IgD-negative memory B cell (primary cell): Measurements from ENCODE around the gene PAPSS1. TPM values are rescaled to one million over a fixed set of nuclear protein-coding genes. Genes with fewer than 3 reads are reported as not detected.
"Not testable (repeated sequence)": the region's sequence is repeated elsewhere in the genome, so short reads cannot be mapped to it uniquely, and the experiment has no call there.

Experiments
- H3K27ac Mint-ChIP-seq, 3 donors: one replicate each; pipeline ENCODE4 v1.8.0; 2020 to 2022; ENCODE audit warnings: mild to moderate bottlenecking in 3 of 3, mixed read lengths in 3 of 3, moderate library complexity in 1 of 3
- H3K27me3 Mint-ChIP-seq: one replicate; pipeline ENCODE4 v1.8.0; 2021; ENCODE audit warnings: mixed read lengths
- H3K36me3 Mint-ChIP-seq: one replicate; pipeline ENCODE4 v1.8.0; 2020; ENCODE audit warnings: mild to moderate bottlenecking, mixed read lengths
- H3K4me1 Mint-ChIP-seq, 3 donors: one replicate each; pipeline ENCODE4 v1.8.0; 2020 to 2022; ENCODE audit warnings: mixed read lengths in 3 of 3, mild to moderate bottlenecking in 1 of 3
- H3K4me3 Mint-ChIP-seq, 4 donors: one replicate each; pipeline ENCODE4 v1.8.0; 2020 to 2022; ENCODE audit warnings: mild to moderate bottlenecking in 4 of 4, mixed read lengths in 4 of 4, moderate library complexity in 3 of 4
- H3K9me3 Mint-ChIP-seq, 3 donors: one replicate each; pipeline ENCODE4 v1.8.0; 2020 to 2021; ENCODE audit warnings: mixed read lengths in 3 of 3, mild to moderate bottlenecking in 1 of 3
- polyA plus RNA-seq: library from polyadenylated mRNA; unstranded; fragments of 300-500 nt; fragmentation: Illumina TruSeq; gene quantifications from one replicate; pipeline ENCODE4 v1.2.3, GENCODE V29; 2021

Gene PAPSS1
- polyA plus RNA-seq, 1 donor from 2014 or later = 52.4 TPM

DNA sequence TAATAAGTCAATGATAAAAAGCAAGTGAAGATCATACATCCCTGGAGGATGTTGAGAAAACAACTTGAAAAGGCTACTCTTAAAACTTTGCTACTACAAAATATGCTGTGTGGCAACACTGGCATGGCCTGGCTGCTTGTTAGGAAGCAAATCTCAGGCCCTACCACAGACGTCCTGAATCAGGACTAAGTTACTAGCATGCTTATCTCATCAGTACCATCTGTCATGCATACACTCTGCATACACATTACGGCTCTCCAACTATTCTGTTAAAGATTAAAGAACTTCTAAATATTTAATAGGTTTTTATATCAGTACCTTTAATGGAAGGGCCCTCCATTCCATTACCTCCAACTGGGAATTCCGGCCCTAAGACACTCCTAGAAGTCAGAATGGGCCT is 8.2 kb downstream of the PAPSS1 start:
- H3K27ac Mint-ChIP-seq = no peak overlapping the region
- peaks cover 9% of the 10 kb centered on the region for H3K36me3 Mint-ChIP-seq
- peaks cover 2 to 11% (median 4%) of the 10 kb centered on the region in 3 donors for H3K9me3 Mint-ChIP-seq
- peaks cover 20 to 25% (median 23%) of the 10 kb centered on the region in 3 donors for H3K4me1 Mint-ChIP-seq
- H3K4me3 Mint-ChIP-seq = no peak overlapping the region
- H3K27me3 Mint-ChIP-seq = no peaks in the 10 kb centered on the region

DNA sequence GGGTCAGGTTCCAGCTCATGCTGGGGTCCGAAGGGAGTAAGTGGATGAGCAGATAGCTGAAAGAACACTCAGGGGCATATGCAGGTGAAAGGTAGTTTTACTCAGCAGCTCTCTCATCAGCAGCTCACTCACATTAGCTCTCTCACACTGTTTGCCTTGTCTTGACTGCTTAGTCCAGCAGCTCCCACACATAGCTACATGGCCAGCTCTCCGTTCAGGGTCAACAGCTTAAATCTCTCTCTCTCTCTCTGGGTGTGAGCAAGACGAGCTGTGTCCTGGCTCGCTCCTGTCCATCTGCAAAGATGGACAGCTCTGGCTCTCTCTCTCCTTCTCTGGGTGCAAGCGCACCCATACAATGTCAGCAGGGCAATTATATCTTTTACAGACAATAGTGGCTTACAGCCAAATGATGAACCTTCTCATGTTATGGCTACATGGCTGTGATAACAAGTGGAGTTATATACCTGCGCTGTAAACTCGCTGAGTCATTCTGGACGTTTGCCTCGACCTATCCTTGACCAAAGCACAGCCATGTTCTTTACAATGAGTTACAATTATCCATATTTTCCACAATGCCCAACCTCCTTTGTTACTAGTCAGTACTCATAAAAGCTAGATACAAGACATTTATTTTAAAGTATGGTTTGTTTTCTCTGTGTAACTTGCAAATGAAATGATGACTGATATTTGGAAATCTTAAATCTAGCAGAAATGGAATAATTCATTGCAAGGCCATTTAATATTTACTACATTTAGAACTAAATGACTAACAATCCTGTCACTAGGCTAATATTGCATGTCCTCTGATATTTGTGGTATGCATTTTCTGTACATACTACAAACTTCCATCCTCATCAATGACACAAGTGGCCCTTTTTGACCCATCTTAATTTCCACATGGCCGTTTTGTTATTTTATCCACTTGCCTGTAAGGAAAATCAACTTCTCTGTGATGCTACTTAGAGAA is 9.3 kb downstream of the PAPSS1 start:
- H3K27ac Mint-ChIP-seq = no peak overlapping the region
- H3K9me3 Mint-ChIP-seq = peaks cover 4 to 16% (median 6%) of the 10 kb centered on the region in 3 donors
- peaks cover 9% of the 10 kb centered on the region for H3K36me3 Mint-ChIP-seq
- H3K4me1 Mint-ChIP-seq = peaks cover 17 to 23% (median 21%) of the 10 kb centered on the region in 3 donors
- H3K27me3 Mint-ChIP-seq = no peaks in the 10 kb centered on the region
- peak overlapping the region in 1 of 4 donors; percentile 13 for H3K4me3 Mint-ChIP-seq

DNA sequence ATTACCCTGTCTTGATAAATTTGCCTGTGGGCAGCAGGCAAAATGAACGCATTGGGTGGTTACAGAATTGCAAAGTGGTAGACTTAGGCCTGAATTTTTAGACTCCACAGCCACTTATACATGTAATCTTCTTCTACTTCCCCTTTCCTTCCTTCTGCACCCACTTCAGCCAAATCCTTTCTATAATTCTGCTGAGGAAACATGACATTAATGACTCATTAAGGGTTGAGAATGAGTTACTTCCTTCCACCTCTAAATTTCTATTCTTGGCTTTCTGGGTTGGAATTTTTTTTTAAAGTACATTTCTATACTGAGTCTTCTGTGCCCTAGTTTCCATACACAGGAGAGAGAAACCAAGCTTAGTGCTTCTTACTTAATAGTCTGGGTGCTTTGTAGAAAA is 10.1 kb downstream of the PAPSS1 start:
- Mint-ChIP-seq H3K4me1 (peaks cover 17 to 23% (median 21%) of the 10 kb centered on the region in 3 donors), H3K27ac (no peak overlapping the region), H3K9me3 (peaks cover 4 to 22% (median 13%) of the 10 kb centered on the region in 3 donors), H3K27me3 (no peaks in the 10 kb centered on the region), H3K4me3 (no peak overlapping the region), H3K36me3 (peaks cover 9% of the 10 kb centered on the region)

DNA sequence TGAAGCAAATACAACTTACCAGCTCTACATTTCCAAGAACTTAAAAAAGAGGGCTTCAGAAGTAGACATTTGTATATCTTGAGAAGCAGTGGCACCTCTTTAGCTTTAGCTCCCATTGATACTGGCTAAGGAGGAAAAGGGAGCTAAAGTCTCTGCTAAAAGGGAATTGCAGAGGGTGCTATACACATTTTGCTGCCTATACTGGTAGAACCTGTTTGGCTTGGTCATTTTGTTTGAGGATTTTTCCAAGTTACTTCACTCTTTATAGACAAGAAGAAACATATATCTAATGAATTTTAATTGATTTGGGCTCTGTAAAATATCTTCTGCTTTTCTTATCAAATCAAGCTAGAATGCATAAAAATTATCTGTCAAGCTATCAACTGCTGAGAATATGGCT is 11.8 kb downstream of the PAPSS1 start:
- no peak overlapping the region for H3K4me3 Mint-ChIP-seq
- no peaks in the 10 kb centered on the region for H3K27me3 Mint-ChIP-seq
- H3K4me1 Mint-ChIP-seq = peaks cover 15 to 21% (median 19%) of the 10 kb centered on the region in 3 donors
- peaks cover 4 to 22% (median 14%) of the 10 kb centered on the region in 3 donors for H3K9me3 Mint-ChIP-seq
- H3K27ac Mint-ChIP-seq = no peak overlapping the region
- peaks cover 14% of the 10 kb centered on the region for H3K36me3 Mint-ChIP-seq

DNA sequence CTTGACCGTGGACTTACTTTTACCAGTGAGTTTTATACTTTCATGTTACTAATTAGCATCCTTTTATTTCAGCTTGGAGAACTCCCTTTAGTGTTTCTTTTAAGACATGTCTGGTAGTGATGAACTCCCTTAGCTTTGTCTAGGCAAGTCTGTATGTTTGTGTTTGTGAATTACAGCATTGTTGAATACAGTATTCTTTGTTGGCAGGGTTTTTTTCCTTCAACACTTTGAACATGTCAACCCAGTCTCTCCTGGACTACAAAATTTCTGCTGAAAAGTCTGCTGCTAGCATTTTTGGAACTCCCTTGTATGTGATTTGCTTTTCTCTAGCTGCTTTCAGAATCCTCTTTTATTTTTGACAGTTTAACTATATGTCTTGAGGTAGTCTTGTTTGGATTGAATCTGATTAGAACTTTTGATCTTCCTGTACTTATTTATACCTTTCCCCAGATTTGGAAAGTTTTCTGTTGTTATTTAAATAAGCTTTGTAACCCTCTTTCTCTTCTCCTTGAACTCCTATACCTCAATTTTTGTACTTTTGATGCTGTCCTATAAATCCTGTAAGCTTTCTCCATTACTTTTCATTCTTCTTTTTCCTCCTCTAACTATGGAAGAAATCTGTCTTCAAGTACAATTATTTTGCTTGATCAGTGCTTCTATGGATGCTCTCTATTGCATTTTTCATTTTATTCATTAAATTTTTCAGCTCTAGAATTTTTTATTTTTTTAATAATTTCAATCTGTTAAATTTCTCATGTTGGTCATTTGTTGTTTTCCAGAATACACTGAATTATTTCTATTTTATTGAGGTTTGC is 14.1 kb downstream of the PAPSS1 start:
- Mint-ChIP-seq H3K9me3 (peaks cover 8 to 25% (median 14%) of the 10 kb centered on the region in 3 donors), H3K4me1 (peaks cover 19 to 24% (median 23%) of the 10 kb centered on the region in 3 donors)

DNA sequence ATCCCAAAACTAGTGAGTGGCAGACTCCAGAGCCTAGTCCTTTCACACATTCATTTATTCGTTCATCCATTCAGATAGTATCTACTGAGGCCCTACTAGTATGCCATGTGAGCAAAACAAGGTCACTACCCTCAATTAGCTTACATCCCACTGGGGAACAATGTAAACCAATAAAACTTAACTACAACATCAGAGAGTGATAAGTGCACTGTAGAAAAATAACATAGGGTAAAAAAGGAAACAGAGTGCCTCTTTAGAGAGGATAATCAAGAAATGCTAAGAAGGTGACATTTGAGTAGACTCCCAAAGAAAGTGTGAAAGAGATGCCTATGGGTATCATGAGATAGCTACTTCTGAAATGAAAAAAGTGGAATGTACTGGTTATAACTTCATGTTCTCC is 18.5 kb downstream of the PAPSS1 start:
- Mint-ChIP-seq H3K9me3 (peaks cover 4 to 14% (median 12%) of the 10 kb centered on the region in 3 donors), H3K36me3 (peaks cover 23% of the 10 kb centered on the region), H3K4me3 (no peak overlapping the region), H3K27ac (no peak overlapping the region), H3K4me1 (peaks cover 8 to 13% (median 8%) of the 10 kb centered on the region in 3 donors), H3K27me3 (no peaks in the 10 kb centered on the region)

More for the DNA sequence above, 14.1 kb downstream of the PAPSS1 start:
- Mint-ChIP-seq H3K27me3 (no peaks in the 10 kb centered on the region), H3K4me3 (no peak overlapping the region), H3K27ac (no peak overlapping the region), H3K36me3 (peaks cover 17% of the 10 kb centered on the region)

DNA sequence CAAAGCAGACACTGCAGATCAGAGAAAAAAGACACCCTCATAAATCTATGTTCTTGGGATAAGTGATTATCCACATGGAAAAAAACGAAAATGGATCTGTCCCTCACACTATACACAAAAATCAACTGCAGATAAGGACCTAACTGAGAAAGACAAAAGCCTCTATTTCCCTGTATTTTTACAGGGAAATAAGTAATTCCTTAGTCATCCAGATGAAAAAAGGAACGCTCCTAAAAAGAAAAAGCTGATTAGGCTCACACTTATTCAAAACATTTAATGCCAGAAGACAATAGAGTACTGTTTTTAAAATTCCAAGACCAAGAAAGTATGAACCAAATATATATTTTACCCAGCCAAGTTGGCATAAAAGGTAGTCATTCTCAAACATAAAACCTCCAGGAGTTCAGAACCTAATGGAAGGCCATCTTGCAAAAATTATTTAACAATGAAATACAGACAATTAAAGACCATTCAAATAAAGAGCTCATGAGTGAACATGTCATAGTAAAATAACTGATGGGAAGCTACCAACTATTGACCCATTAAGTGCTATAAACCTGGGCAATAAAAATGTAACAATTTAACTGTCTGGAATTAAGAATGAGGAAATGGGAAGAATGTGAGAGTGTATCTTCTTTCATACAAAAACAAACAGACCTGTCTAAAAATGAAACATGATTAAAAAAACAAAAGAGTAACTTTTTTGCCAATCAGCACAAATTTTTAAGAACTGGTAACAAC is 20.4 kb downstream of the PAPSS1 start:
- no peak overlapping the region for H3K4me3 Mint-ChIP-seq
- peaks cover 0 to 4% (median 3%) of the 10 kb centered on the region in 3 donors for H3K9me3 Mint-ChIP-seq
- peaks cover 32% of the 10 kb centered on the region for H3K36me3 Mint-ChIP-seq
- H3K27me3 Mint-ChIP-seq = no peaks in the 10 kb centered on the region
- H3K27ac Mint-ChIP-seq = no peak overlapping the region
- peaks cover 10 to 14% (median 10%) of the 10 kb centered on the region in 3 donors for H3K4me1 Mint-ChIP-seq

DNA sequence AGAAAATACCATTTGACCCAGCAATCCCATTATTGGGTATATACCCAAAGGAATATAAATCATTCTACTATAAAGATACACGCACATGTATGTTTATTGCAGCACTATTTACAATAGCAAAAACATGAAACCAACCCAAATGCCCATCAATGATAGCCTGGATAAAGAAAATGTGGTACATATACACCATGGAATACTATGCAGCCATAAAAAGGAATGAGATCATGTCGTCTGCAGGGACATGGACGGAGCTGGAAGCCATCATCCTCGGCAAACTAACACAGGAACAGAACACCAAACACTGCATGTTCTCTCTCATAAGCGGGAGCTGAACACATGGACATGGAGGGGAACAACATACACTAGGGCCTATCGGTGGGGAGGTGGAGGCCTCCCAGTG is 23.8 kb downstream of the PAPSS1 start:
- H3K27ac Mint-ChIP-seq, H3K9me3 Mint-ChIP-seq, H3K27me3 Mint-ChIP-seq: not testable (repeated sequence)
- H3K4me3 Mint-ChIP-seq = peak overlapping the region in 1 of 4 donors; percentile 78
- H3K4me1 Mint-ChIP-seq = peaks cover 6 to 14% (median 9%) of the 10 kb centered on the region in 3 donors
- H3K36me3 Mint-ChIP-seq = peaks cover 29% of the 10 kb centered on the region

DNA sequence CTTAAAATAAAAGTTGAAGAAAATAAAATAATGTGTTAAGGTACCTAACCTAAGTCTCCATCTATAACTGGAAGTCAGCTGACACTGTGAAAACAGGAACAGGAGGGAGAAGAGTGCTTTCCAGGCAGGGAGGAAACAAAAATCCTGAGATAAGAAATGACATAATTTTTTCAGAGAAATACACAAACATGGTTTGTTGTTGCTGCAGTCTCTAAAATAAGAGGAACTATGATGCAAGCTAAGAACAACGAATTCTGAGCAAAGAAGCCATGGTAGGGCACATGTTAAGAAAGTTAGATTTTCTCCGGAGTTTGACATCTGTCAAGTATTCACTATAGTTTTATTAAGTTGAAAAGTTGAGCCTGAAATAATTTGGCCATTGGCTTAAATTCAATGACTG is 26.9 kb downstream of the PAPSS1 start:
- peaks cover 20% of the 10 kb centered on the region for H3K36me3 Mint-ChIP-seq
- H3K27ac Mint-ChIP-seq = peak overlapping the region in 1 of 3 donors; percentile 69
- no peaks in the 10 kb centered on the region for H3K9me3 Mint-ChIP-seq
- H3K27me3 Mint-ChIP-seq = no peaks in the 10 kb centered on the region
- peaks cover 4 to 14% (median 6%) of the 10 kb centered on the region in 3 donors for H3K4me1 Mint-ChIP-seq
- H3K4me3 Mint-ChIP-seq = no peak overlapping the region

DNA sequence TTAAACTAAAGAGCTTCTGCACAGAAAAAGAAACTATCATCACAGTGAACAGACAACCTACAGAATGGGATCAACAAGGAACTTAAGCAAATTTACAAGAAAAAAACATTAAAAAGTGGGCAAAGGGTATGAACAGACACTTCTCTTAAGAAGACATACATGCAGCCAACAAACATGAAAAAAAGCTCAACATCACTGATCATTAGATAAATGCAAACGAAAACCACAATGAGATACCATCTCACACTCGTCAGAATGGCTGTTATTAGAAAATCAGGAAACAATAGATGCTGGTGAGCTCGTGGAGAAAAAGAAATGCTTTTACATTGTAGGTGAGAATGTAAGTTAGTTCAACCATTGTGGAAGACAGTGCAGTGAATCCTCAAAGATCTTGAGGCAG is 27.8 kb downstream of the PAPSS1 start:
- Mint-ChIP-seq H3K9me3 (no peaks in the 10 kb centered on the region), H3K4me3 (no peak overlapping the region), H3K27ac (no peak overlapping the region), H3K27me3 (no peaks in the 10 kb centered on the region), H3K4me1 (peaks cover 4 to 14% (median 6%) of the 10 kb centered on the region in 3 donors), H3K36me3 (peaks cover 15% of the 10 kb centered on the region)

DNA sequence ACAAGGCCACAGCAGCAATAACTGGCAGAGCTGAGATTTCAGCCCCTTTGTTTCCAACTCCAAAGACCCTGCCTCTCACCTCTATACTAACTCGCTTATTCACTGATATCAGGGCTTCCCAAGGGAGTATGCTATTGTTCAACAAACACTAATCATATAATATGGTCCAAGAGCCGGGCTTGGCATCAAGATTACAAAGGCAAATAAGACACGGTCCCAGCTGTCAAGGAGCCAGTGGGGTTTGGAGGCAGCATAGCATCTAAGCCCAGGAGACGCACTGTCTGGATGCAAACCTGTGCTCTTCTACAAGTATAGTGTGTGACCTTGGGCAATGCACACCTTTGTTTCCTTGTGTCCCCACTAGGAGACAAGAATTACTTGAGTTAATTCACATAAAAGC is 28.7 kb downstream of the PAPSS1 start:
- H3K4me1 Mint-ChIP-seq = peaks cover 4 to 14% (median 6%) of the 10 kb centered on the region in 3 donors
- no peaks in the 10 kb centered on the region for H3K9me3 Mint-ChIP-seq
- no peaks in the 10 kb centered on the region for H3K27me3 Mint-ChIP-seq
- peaks cover 15% of the 10 kb centered on the region for H3K36me3 Mint-ChIP-seq
- H3K4me3 Mint-ChIP-seq = no peak overlapping the region
- no peak overlapping the region for H3K27ac Mint-ChIP-seq

DNA sequence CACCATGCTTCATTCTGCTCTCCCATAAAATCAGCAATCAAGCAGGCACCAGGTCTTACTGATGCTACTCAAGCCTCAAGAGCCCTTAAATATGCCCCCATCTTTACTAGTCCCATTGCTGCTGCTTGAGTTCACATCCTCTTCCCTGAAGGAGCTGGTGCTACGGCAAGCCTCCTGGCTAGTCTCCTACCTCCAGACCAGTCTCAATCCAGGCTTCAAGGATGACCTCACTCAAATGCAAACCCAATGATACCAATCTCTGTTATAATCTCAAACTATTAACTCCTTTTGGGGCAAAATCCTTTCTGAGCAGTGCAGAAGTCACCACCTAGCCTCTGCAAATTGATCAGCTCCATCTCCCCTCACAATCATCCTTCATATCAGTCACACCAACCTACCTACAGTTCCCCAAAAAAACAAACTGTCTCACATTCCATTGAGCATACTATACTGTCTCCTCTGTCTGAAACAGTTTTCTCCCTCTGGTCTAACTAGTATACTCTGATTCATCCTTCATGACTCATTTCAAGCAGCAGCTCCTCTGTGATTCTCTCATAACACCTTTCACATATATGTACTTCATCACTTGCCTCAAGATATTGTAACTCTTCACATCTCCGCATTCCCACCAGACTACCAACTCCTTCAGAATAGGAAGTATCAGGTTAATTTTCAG is 30.0 kb downstream of the PAPSS1 start:
- no peaks in the 10 kb centered on the region for H3K27me3 Mint-ChIP-seq
- peaks cover 9% of the 10 kb centered on the region for H3K36me3 Mint-ChIP-seq
- H3K4me3 Mint-ChIP-seq = no peak overlapping the region
- no peaks in the 10 kb centered on the region for H3K9me3 Mint-ChIP-seq
- no peak overlapping the region for H3K27ac Mint-ChIP-seq
- peaks cover 1 to 12% (median 4%) of the 10 kb centered on the region in 3 donors for H3K4me1 Mint-ChIP-seq

DNA sequence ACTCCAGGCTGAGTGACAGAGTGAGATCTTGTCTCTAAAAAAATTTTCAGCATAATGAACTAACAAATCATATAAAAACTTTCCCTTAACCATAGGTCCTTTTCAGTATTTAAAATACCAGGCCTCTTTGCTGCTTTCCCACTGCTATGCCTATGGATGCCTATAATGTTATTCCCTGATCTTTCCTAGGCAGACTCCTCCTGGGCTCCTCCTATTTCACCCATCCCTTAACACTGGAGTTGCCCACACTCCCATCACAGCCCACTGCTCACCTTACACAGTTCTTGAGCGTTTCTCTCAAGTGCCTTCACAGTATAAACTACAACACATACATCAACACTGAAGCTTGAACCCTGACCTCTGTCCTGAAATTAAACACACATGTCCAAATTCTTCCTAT is 31.6 kb downstream of the PAPSS1 start:
- Mint-ChIP-seq H3K9me3 (no peaks in the 10 kb centered on the region), H3K27ac (no peak overlapping the region), H3K4me3 (no peak overlapping the region), H3K27me3 (no peaks in the 10 kb centered on the region), H3K36me3 (peaks cover 10% of the 10 kb centered on the region), H3K4me1 (peaks cover 0 to 7% (median 0%) of the 10 kb centered on the region in 3 donors)

DNA sequence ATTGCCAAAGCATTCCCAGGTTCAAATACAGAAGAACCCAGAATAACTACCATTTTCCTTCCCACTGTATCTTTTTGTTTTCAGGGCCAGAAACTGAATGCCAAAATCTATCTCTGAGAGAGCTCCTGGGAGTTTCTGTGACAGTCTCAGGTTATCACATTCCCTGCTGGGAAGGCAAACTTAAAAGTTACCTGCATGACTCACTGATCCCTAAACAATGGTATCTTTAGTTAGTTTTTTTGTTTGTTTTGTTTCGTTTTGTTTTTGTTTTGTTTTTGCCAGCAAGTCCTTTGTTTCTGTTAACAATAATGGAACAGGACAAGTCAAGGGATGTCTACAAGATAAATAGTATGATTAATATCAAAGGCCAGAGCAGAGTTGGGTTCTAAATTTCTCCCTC is 34.3 kb downstream of the PAPSS1 start:
- no peak overlapping the region for H3K27ac Mint-ChIP-seq
- H3K36me3 Mint-ChIP-seq = peaks cover 8% of the 10 kb centered on the region
- H3K4me1 Mint-ChIP-seq = no peaks in the 10 kb centered on the region
- H3K27me3 Mint-ChIP-seq = no peaks in the 10 kb centered on the region
- no peaks in the 10 kb centered on the region for H3K9me3 Mint-ChIP-seq
- no peak overlapping the region for H3K4me3 Mint-ChIP-seq
